ENCODE measurements around the gene PACS2.
"Not testable (repeated sequence)": the region's sequence is repeated elsewhere in the genome, so short reads cannot be mapped to it uniquely, and the experiment has no call there.

Gene PACS2

DNA sequence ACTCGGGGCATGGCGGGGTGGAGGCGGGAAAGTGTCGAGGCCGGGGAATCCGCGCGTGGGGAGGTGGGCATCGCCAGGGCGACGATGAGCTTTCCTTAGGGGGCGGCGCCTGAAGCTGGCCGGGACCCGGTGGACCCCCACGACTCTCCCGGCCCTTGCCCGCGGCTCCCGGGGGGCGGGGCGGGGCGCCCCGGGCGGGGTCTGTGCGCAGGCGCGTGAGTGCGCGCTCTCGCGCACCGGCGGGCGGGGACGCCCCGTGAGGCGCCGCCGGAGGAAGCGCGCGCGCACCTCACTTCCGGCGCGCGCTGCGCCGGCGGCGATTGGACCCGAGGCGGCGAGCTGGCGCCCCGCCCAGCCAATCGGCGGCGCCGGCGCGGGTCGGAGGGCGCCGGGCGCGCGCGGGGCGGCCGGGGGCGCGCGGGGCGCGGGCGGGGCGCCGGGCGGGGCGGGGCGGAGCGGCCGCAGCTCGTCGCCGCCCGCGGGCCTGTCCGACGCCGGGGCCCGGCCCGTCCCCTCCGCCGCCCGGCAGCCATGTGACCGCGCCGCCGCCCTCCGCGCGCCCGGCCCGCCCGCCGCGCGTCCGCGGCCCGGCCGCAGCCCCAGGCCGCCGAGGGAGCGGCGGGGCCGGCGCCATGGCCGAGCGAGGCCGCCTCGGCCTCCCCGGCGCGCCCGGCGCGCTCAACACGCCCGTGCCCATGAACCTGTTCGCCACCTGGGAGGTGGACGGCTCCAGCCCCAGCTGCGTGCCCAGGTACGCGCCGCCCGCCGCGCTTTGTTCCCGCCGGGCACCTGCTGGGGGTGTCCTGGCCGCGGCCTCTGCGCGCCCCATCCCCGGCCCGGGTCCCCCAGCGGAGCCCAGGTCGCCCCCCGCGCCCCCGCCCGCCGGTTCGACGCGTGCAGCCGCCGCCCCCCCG lies at the start of gene PACS2:
Gene PACS2 (plus strand): TSS at position 462 of the 914 bp plus-strand sequence. CDS start 171 bp downstream, at position 633.
- DNase-seq = peak; percentile 88

DNA sequence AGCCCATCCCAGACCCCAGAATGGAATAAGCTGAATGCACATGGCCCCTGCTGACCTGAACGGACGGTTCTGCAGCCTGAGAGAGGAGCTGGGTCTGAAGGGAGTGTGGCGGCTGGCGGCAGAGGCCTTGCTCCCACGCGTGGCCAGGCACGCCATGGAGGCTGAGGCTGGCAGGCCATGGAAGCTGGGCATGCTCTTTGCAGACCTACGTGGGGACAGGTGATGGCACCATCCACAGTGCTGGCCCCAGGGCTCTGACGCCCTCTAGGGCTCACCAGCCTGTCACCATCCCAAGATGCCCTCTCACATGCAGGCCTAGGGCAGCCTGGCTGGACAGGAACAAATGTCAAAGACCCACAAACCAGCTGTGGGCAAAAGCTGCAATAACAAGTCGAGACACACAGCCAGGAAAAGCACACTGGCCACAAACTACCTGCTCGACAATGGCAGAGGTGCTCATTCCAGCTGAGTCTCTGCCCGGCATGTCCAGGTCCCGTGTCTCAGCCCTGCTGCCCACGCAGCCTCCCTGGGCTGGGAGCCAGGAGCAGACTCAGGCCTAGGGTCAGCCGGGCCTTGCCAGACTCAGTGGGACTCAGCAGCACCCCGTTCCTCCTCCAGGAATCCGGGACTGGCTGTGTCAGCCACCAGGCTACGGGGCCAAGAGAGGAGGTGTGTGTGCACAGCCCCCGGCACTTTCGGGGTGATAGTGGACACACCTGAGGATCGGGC lies 46.6 kb upstream of the PACS2 start:
- DNase-seq = no peak

DNA sequence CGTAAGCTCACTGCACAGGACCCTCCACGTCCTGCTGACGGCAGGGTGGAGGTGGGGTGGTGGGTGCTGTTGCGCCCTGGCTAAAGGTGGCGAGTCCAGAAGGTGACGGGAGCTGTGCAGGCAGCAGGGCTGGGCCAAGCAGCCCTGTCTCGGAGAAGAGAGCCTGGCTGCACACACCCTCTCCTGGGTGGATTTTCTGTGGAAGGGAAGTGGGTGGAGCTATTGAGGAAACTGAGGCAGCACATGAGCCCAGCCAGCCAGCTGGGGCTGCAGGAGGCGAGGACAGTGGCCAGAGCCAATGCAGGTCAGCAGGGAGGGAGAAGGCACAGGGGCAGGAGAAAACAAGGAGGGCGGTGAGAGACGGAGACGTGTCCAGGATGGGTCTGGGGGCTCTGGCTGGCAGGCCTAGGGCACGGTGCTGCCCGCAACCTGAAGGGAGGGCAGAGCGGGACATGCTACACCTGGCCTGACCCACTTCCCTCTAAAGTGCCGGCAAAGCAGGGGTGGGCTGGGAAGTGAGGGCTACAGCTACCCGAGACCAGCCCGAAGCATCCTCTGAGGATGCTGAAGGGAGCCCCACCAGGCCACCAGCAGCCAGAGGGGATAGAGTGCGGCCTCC lies 45.7 kb upstream of the PACS2 start:
- DNase-seq = no peak

GRCh38 chr14:105269405-105269804 lies 45.1 kb upstream of the PACS2 start:
- DNase-seq = no peak

- DNase-seq = no peak
Measured at GRCh38 chr14:105271224-105271890, 43.2 kb upstream of the PACS2 start.

GRCh38 chr14:105272623-105273022 lies 41.9 kb upstream of the PACS2 start:
- no peak for DNase-seq

DNA sequence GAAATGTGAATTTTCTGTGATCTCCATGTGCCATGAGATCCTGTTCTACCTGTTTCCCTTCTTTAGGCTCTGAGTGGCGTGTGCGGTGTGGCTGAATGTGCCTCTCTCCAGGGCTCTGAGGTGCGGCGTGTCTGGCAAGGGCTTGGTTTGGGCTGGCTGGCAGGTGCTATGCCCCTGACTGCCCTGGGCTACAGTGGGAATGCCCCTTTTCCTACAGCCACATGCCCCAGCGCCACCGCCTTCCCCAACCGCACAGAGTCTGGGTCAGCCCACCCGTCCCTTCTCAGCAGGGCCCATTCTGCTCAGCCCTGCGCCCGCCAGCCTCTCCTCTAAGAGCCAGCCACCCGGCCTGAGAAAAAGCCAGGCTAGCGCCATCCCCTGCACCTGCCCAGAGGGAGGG lies 41.5 kb upstream of the PACS2 start:
- DNase-seq = no peak

DNA sequence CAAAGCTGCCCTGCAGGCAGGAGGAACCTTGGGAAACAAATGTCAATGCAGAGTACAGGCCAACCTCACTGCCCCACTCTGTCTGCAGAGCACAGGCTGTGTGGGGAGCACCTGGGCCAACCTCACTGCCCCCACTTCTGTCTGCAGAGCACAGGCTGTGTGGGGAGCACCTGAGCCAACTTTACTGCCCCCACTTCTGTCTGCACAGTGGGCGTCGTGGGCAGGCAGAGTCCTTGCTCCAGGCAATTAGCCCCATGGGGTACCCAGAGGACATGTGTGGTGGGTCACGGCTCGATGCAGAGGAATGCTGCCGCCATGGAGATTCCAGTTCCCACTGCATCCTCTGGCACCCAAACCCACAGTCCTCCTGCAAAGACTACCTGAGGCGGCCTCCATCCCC lies 39.9 kb upstream of the PACS2 start:
- DNase-seq = no peak

DNA sequence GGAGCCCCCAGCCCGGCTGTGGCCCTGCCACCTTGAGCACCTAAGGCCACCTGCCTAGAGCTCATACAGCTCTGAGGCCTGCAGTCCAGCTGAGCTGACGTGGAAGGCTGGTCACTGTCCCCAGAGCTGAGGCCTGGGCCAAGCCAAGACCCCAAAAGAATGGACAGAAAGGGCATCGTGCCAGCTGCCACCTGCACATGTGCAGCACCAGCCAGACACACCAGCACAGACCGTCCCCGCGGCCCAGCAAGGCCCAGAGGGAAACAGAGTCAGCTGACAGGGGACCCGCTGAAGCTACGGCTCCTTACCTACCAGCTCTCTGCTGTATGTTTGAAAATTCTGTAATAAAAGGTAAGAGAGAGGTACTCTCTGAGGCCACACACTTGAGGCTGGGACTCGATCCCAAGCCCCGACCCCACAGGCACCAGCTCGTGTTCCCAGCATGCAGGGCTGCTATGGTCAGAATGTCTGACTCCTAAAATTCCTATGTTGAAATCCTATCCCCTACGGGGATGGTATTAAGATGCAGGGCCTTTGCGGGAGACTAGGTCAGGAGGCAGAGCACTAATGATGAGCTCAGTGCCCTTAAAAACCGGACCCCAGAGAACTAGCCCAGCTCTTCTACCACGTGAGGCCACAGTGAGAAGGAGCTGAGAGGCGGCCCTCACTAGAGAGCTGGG lies 39.1 kb upstream of the PACS2 start:
- no peak for DNase-seq

- DNase-seq = not testable (repeated sequence)
Measured at GRCh38 chr14:105277448-105277847, 37.1 kb upstream of the PACS2 start.

DNA sequence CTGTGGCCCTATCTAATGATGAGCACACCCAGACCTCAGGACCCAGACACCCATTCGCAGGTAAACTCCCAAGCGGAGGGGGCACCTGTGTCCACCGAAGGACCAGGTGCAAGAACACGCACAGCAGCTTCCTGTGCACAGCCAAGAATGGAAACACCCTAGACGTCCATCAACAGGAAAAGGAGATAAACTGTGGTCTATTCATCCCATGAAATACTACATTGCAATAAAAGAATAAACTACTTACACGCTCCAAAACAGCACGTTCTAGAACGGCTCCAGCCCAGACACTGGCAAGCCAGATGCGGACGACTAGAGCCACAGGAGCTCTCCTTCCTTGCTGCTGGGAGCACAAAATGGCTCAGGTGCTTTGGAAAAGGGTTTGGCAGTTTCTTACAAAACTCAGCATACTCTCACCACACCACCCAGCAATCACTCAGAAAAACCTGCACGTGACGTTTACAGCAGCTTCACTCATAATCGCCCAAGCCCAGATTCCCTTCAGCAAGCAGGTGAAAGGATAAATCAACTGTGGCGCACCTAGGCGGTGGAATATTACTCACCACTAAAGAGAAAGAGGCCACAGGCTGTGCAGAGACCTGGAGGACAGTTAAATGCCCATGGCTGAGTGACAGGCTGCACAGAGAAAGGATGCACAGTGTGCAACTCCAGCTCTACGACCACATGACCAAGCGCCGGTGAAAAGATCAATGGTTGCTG lies 34.7 kb upstream of the PACS2 start:
- DNase-seq = no peak

DNA sequence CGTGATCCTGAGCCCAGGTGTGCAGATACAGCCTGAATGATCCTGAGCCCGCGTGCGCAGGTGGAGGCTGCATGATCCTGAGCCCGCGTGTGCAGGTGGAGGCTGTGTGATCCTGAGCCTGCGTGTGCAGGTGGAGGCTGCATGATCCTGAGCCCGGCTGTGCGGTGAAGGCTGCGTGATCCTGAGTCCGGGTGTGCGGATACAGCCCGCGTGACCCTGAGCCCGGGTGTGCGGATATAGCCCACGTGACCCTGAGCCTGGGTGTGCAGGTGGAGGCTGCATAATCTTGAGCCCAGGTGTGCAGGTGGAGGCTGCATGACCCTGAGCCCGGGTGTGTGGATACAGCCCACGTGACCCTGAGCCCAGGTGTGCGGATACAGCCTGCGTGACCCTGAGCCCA lies 34.0 kb upstream of the PACS2 start:
- DNase-seq = no peak

- DNase-seq = no peak
Measured at GRCh38 chr14:105281371-105282097, 33.0 kb upstream of the PACS2 start.

DNA sequence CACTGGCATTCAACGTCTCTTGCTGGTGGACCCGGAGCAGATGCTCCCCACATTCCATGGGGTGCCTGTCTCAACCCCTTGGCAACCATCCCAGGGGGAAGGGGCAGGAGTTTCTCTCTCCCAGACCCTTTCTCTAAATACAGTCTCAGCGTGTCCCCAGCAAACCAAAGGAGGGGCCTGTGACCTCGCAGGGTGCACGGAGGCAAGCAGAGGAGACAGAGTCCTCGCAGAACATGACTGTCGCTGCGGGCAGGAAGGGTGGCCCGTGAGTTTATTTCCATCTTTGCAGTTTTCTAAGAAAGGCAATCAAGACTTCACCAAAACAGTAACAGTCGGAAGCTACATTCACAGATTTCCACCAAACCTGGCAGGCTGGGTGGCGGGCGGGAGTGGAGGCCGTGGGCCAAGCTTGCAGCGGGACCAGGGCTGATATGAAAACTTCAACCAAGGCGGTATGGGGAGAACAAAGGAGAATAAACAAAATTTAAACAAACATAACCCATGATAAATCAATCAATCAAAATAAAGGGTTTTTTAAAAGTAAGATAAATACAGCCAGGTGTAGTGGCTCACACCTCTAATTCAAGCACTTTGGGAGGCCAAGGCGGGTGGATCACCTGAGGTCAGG lies 32.3 kb upstream of the PACS2 start:
- DNase-seq = no peak

DNA sequence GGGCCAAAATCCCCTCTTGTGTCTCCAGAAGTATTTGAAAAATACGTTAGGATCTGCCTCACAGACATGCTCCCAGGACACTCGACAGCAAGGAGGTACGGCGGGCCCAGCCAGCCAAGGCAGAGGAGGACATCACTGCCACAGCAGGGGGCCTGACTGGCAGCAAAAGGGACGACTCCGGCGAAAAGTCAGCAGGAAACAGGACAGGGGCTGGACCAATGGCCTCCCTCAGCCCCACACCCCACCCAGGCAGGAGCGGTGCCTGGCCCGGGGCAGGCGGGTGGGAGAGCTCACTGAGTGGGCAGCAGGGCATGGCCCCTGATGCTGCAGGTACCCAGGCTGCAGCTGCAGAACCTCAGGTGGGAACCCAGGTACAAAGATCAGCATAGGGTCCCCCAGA lies 31.5 kb upstream of the PACS2 start:
- no peak for DNase-seq

GRCh38 chr14:105283899-105284298 lies 30.6 kb upstream of the PACS2 start:
- DNase-seq = no peak

- no peak for DNase-seq
Measured at GRCh38 chr14:105285174-105285573, 29.4 kb upstream of the PACS2 start.

GRCh38 chr14:105286759-105287144 lies 27.8 kb upstream of the PACS2 start:
- DNase-seq = no peak

DNA sequence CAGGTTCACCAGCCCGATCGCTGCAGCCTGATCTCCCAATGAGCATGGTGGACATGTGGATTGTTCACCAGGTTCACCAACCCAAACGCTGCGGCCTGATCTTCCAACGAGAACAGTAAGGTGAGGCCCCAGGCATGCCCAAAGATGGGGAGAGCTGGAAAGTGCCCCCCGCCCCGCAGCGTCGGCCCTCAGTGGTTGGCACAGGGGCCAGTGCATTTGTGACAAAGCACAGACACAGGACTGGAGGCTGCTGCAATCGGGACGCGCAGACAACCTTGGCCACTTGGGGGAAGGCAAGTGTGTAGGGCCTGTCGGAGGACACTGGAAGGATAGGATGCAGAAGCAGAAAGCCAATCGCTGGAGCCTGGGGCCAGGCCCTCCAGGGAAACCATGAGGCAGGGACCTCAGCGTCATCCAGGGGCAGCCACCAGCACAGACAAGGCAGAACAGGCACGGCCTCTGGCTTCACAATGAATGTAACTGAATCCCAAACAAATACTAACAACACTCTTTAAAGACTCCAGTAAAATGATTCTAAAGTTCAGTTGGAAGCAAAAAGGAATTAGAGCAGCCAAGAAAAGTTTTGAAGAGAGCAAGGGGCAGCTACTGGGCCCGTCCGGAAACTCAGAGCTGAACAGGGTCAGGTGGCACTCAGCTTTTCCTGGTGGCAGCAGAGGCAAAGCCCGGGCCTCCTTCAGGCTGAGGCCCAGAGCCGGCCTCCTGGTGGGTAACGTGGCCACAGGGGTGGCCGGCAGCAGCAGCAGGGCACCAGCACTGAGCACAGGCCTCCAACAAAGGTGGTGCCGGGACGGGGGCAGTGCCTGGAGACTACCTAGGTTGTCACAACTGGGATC lies 27.1 kb upstream of the PACS2 start:
- no peak for DNase-seq

GRCh38 chr14:105288936-105289335 lies 25.6 kb upstream of the PACS2 start:
- DNase-seq = not testable (repeated sequence)
